ENCODE data around the gene MUC20. TPM values are rescaled to one million over a fixed set of nuclear protein-coding genes. Genes with fewer than 3 reads are reported as not detected.

MUC20 gene
- total RNA-seq, 6 experiments from 2014 or later = 0.11 to 0.17 (median 0.14) TPM; not detected in 3

- H3K27ac Mint-ChIP-seq = no peak overlapping the region
- H3K9me3 Mint-ChIP-seq = peaks cover 6% of the 10 kb centered on the region; the same call in 1 of the 2 replicates
- H3K27me3 Mint-ChIP-seq (ENCODE audit: insufficient read depth) = peaks cover 38% of the 10 kb centered on the region
- no peak for DNase-seq
- H3K36me3 Mint-ChIP-seq (ENCODE audit: low read depth) = no peaks in the 10 kb centered on the region
- no peak overlapping the region for H3K4me3 Mint-ChIP-seq
- H3K4me1 Mint-ChIP-seq (ENCODE audit: low read depth) = no peaks in the 10 kb centered on the region; the same call in 1 of the 2 replicates
- TF ChIP-seq, protein P1, sequence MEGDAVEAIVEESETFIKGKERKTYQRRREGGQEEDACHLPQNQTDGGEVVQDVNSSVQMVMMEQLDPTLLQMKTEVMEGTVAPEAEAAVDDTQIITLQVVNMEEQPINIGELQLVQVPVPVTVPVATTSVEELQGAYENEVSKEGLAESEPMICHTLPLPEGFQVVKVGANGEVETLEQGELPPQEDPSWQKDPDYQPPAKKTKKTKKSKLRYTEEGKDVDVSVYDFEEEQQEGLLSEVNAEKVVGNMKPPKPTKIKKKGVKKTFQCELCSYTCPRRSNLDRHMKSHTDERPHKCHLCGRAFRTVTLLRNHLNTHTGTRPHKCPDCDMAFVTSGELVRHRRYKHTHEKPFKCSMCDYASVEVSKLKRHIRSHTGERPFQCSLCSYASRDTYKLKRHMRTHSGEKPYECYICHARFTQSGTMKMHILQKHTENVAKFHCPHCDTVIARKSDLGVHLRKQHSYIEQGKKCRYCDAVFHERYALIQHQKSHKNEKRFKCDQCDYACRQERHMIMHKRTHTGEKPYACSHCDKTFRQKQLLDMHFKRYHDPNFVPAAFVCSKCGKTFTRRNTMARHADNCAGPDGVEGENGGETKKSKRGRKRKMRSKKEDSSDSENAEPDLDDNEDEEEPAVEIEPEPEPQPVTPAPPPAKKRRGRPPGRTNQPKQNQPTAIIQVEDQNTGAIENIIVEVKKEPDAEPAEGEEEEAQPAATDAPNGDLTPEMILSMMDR (IDR thresholded peaks at IDR 0.05) = no peak
Measured at GRCh38 chr3:195762249-195762585, 41.4 kb downstream of the MUC20 start.

GRCh38 chr3:195762611-195763010 lies 41.8 kb downstream of the MUC20 start:
- Mint-ChIP-seq H3K4me3 (no peak overlapping the region), H3K27me3 (ENCODE audit: insufficient read depth) (peaks cover 34% of the 10 kb centered on the region), H3K4me1 (ENCODE audit: low read depth) (no peaks in the 10 kb centered on the region; the same call in 1 of the 2 replicates), H3K36me3 (ENCODE audit: low read depth) (no peaks in the 10 kb centered on the region), H3K9me3 (peaks cover 6% of the 10 kb centered on the region; the same call in 1 of the 2 replicates), H3K27ac (no peak overlapping the region)
- TF ChIP-seq, protein P1 (IDR thresholded peaks at IDR 0.05) = no peak
- no peak for DNase-seq

DNA sequence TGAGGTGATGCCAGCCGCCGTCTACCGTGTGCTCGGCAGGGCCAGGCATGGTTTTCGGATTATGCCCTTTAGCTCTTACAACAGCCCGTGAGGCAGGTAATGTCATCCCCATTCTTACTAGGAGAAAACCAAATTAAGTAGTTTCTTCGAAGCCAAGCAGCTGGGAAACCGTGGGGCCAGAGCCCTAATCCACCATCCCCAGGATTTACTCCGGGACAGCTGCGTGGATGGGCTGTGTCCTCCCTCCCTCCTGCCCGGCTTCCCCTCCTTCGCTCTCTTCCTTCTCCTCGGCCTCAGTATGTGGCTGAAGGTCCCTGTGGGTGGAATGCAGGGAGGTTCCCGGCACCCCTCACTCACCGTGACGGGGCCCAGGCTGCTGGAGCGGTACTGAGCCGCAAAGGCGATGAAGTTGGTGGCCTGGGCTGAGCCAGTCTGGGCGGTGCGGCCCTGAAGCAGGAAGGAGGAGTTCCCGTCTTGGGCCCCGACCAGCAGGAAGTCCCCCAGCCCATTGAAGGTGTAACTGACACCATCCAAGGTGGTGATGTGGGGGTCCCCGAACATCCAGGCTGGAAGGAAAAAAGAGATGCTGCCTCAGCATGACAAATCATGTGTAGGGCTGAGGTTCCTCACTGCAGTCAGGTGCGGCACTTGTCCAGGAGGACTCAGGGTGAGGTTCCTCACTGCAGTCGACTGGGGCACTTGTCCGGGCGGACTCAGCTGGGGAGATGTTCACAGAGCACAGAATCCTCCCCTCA lies 42.5 kb downstream of the MUC20 start:
- Mint-ChIP-seq H3K4me3 (no peak overlapping the region), H3K36me3 (ENCODE audit: low read depth) (no peaks in the 10 kb centered on the region), H3K9me3 (peaks cover 6% of the 10 kb centered on the region; the same call in 1 of the 2 replicates), H3K27me3 (ENCODE audit: insufficient read depth) (peaks cover 31% of the 10 kb centered on the region), H3K27ac (no peak overlapping the region), H3K4me1 (ENCODE audit: low read depth) (no peaks in the 10 kb centered on the region)
- no peak for DNase-seq
- TF ChIP-seq, protein P1 (IDR thresholded peaks at IDR 0.05) = no peak

DNA sequence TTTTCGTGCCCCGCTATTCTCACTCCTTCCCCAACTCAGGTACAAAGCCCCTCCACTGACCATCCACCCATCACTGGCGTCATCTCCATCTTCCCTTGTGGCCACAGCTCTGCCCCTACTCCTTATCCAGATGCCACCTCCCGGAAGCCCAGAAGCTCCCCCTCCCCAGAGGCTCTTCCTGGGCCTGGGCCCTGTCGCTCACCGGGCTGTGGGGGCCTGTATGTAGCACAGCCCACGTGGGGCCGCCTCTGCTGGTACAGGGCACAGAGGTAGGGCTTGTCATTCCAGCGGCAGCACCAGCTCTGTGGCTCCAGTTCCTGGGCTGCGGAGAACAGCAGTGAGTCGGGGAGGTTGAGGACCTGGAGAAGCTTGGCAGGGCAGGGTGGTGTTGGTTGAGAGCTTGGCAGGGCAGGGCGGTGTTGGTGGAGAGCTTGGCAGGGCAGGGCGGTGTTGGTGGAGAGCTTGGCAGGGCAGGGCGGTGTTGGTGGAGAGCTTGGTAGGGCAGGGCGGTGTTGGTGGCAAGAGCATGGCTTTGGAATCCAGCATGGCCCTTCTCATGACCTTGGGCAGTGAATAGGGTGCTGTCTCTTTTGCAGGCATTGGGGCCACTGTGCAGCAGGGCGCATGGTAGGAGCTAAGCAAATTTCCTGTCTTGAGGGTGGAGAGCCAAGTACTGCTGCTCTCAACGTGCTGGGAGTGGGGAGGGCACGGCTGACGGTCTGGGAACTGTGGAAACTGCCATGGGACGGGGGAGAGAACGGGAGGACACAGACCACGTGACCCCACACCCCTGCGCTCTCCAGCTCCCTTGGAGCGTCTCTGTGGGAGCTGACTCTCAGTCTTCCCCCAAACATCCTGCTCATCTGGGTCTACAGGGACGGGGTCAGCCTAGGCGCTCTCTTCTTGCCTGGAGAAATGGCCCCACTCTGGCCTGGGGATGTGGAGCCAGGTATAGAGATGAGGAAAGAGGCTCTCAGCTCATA lies 43.4 kb downstream of the MUC20 start:
- Mint-ChIP-seq H3K27ac (no peak overlapping the region), H3K9me3 (peaks cover 6% of the 10 kb centered on the region; the same call in 1 of the 2 replicates), H3K4me3 (no peak overlapping the region), H3K27me3 (ENCODE audit: insufficient read depth) (peaks cover 26% of the 10 kb centered on the region), H3K36me3 (ENCODE audit: low read depth) (no peaks in the 10 kb centered on the region), H3K4me1 (ENCODE audit: low read depth) (no peaks in the 10 kb centered on the region)
- TF ChIP-seq, protein P1 (IDR thresholded peaks at IDR 0.05) = no peak
- DNase-seq = no peak

DNA sequence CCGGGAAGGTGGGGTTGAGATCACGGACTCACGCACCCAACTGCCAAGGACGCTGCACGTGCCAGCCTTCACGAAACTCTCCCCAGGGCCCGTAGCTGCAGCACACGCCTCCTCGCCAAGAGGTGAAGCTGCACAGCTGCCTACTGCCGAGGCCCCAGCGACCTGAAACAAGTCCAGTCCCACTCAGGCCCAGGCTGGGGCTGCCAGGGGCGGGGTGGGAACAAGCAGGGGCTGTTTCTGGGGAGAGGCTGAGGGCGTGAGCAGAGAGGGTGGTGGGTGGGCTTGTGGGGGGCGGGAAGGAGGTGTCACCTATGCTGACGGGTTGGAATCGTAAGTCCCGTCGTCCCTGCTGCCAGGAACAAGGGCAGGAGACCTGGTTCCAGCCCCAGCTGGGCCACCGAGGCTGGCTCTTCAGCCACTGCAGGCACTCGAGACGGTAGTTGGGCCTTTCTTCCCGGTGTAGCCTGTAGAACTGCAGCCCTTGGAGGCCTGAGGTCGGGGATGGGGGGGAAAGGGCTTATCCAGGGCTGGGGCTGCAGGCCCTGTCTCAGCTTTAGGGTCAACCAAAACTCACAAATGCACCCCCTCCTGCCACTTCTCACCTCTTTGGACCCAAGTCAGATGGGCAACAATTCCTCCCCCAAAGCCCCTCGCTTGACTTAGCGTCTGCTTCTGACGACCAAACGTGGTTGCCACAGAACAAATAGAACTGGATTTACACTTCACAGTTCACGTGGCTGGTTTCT lies 44.4 kb downstream of the MUC20 start:
- TF ChIP-seq, protein P1 (IDR thresholded peaks at IDR 0.05) = no peak
- H3K4me3 Mint-ChIP-seq = no peak overlapping the region
- H3K27ac Mint-ChIP-seq = no peak overlapping the region
- H3K36me3 Mint-ChIP-seq (ENCODE audit: low read depth) = no peaks in the 10 kb centered on the region
- peaks cover 6% of the 10 kb centered on the region; the same call in 1 of the 2 replicates for H3K9me3 Mint-ChIP-seq
- no peaks in the 10 kb centered on the region for H3K4me1 Mint-ChIP-seq (ENCODE audit: low read depth)
- H3K27me3 Mint-ChIP-seq (ENCODE audit: insufficient read depth) = peaks cover 19% of the 10 kb centered on the region
- no peak for DNase-seq

All from HFFc6 (cell line).